T-helper 2 cell treated with Interferon-gamma antibody and Interleukin-4, amounts not matched to agents 5 μg/mL and 100 μg/mL, for 36 hours (primary cell): ENCODE data around the gene SH3GL1.
"Not testable (repeated sequence)": the region's sequence is repeated elsewhere in the genome, so short reads cannot be mapped to it uniquely, and the experiment has no call there.

ENCODE experiments used
- DNase-seq: peaks from one replicate; pipeline ENCODE4 v3.0.0; 2021; ENCODE audit warnings: low spot score
- H3K27ac Mint-ChIP-seq: one replicate; pipeline ENCODE4 v1.8.0; 2021; ENCODE audit warnings: mild to moderate bottlenecking, mixed read lengths
- H3K27me3 Mint-ChIP-seq: one replicate; pipeline ENCODE4 v1.8.0; 2021; ENCODE audit warnings: low read depth, mixed read lengths
- H3K36me3 Mint-ChIP-seq: one replicate; pipeline ENCODE4 v1.8.0; 2021; ENCODE audit warnings: low read depth, mixed read lengths
- H3K4me1 Mint-ChIP-seq: one replicate; pipeline ENCODE4 v1.8.0; 2021; ENCODE audit warnings: low read depth, mixed read lengths
- H3K4me3 Mint-ChIP-seq: one replicate; pipeline ENCODE4 v1.8.0; 2022; ENCODE audit warnings: mild to moderate bottlenecking, moderate library complexity, mixed read lengths
- H3K9me3 Mint-ChIP-seq: one replicate; pipeline ENCODE4 v1.8.0; 2021; ENCODE audit warnings: mixed read lengths

Gene SH3GL1

GRCh38 chr19:4361152-4362046 is 38.9 kb downstream of the SH3GL1 start:
- Mint-ChIP-seq H3K9me3 (no peaks in the 10 kb centered on the region), H3K27ac (no peak overlapping the region), H3K4me1 (no peaks in the 10 kb centered on the region)

GRCh38 chr19:4360641-4361151 is 39.7 kb downstream of the SH3GL1 start:
- Mint-ChIP-seq H3K9me3 (no peaks in the 10 kb centered on the region), H3K36me3 (peaks cover 20% of the 10 kb centered on the region), H3K4me1 (no peaks in the 10 kb centered on the region), H3K27me3 (no peaks in the 10 kb centered on the region), H3K4me3 (no peak overlapping the region), H3K27ac (peak overlapping the region; percentile 3)
- DNase-seq, result no peak

More at GRCh38 chr19:4361152-4362046, 38.9 kb downstream of the SH3GL1 start:
- Mint-ChIP-seq H3K4me3 (no peak overlapping the region), H3K36me3 (peaks cover 20% of the 10 kb centered on the region), H3K27me3 (no peaks in the 10 kb centered on the region)
- DNase-seq, result no peak

- Mint-ChIP-seq H3K9me3 (no peaks in the 10 kb centered on the region), H3K4me3 (no peak overlapping the region), H3K27ac (peak overlapping the region; percentile 3), H3K27me3 (no peaks in the 10 kb centered on the region), H3K36me3 (peaks cover 20% of the 10 kb centered on the region), H3K4me1 (no peaks in the 10 kb centered on the region)
- DNase-seq, result no peak
These were observed 40.2 kb downstream of the SH3GL1 start for GRCh38 chr19:4360081-4360569.

GRCh38 chr19:4359627-4360000 is 40.7 kb downstream of the SH3GL1 start:
- peaks cover 20% of the 10 kb centered on the region for H3K36me3 Mint-ChIP-seq
- DNase-seq, result no peak
- H3K27ac Mint-ChIP-seq, result no peak overlapping the region
- H3K4me3 Mint-ChIP-seq, result no peak overlapping the region
- no peaks in the 10 kb centered on the region for H3K4me1 Mint-ChIP-seq
- H3K27me3 Mint-ChIP-seq, result no peaks in the 10 kb centered on the region
- H3K9me3 Mint-ChIP-seq, result no peaks in the 10 kb centered on the region

GRCh38 chr19:4358709-4359626 is 41.4 kb downstream of the SH3GL1 start:
- Mint-ChIP-seq H3K27ac (no peak overlapping the region), H3K36me3 (peaks cover 20% of the 10 kb centered on the region), H3K27me3 (no peaks in the 10 kb centered on the region), H3K9me3 (no peaks in the 10 kb centered on the region), H3K4me3 (no peak overlapping the region), H3K4me1 (no peaks in the 10 kb centered on the region)
- DNase-seq, result no peak

- H3K27ac Mint-ChIP-seq, result no peak overlapping the region
- no peaks in the 10 kb centered on the region for H3K9me3 Mint-ChIP-seq
- no peak overlapping the region for H3K4me3 Mint-ChIP-seq
- H3K36me3 Mint-ChIP-seq, result peaks cover 16% of the 10 kb centered on the region
- no peak for DNase-seq
- no peaks in the 10 kb centered on the region for H3K4me1 Mint-ChIP-seq
- H3K27me3 Mint-ChIP-seq, result no peaks in the 10 kb centered on the region
These were observed 42.4 kb downstream of the SH3GL1 start for GRCh38 chr19:4357921-4358326.

- DNase-seq, result no peak
- Mint-ChIP-seq H3K4me1 (no peaks in the 10 kb centered on the region), H3K27ac (no peak overlapping the region), H3K27me3 (no peaks in the 10 kb centered on the region), H3K9me3 (no peaks in the 10 kb centered on the region), H3K4me3 (no peak overlapping the region), H3K36me3 (peaks cover 14% of the 10 kb centered on the region)
These were observed 43.1 kb downstream of the SH3GL1 start for GRCh38 chr19:4357095-4357797.

GRCh38 chr19:4354897-4355296 is 45.5 kb downstream of the SH3GL1 start:
- H3K27me3 Mint-ChIP-seq, result no peaks in the 10 kb centered on the region
- no peaks in the 10 kb centered on the region for H3K4me1 Mint-ChIP-seq
- no peak overlapping the region for H3K4me3 Mint-ChIP-seq
- H3K36me3 Mint-ChIP-seq, result peaks cover 7% of the 10 kb centered on the region
- H3K27ac Mint-ChIP-seq, result no peak overlapping the region
- H3K9me3 Mint-ChIP-seq, result no peaks in the 10 kb centered on the region
- no peak for DNase-seq

GRCh38 chr19:4354282-4354681 is 46.1 kb downstream of the SH3GL1 start:
- H3K4me1 Mint-ChIP-seq, result no peaks in the 10 kb centered on the region
- H3K4me3 Mint-ChIP-seq, result no peak overlapping the region
- H3K27me3 Mint-ChIP-seq, result no peaks in the 10 kb centered on the region
- no peaks in the 10 kb centered on the region for H3K9me3 Mint-ChIP-seq
- no peak overlapping the region for H3K27ac Mint-ChIP-seq
- DNase-seq, result no peak
- H3K36me3 Mint-ChIP-seq, result peaks cover 7% of the 10 kb centered on the region

GRCh38 chr19:4352701-4353121 is 47.6 kb downstream of the SH3GL1 start:
- H3K36me3 Mint-ChIP-seq, result peaks cover 7% of the 10 kb centered on the region
- no peaks in the 10 kb centered on the region for H3K9me3 Mint-ChIP-seq
- H3K4me3 Mint-ChIP-seq, result no peak overlapping the region
- DNase-seq, result no peak
- peak overlapping the region; percentile 75 for H3K27ac Mint-ChIP-seq
- H3K27me3 Mint-ChIP-seq, result no peaks in the 10 kb centered on the region
- H3K4me1 Mint-ChIP-seq, result no peaks in the 10 kb centered on the region

- Mint-ChIP-seq H3K9me3 (no peaks in the 10 kb centered on the region), H3K27ac (no peak overlapping the region)
These were observed 49.6 kb downstream of the SH3GL1 start for GRCh38 chr19:4350726-4351125.

GRCh38 chr19:4350111-4350510 is 50.2 kb downstream of the SH3GL1 start:
- no peaks in the 10 kb centered on the region for H3K4me1 Mint-ChIP-seq
- no peaks in the 10 kb centered on the region for H3K27me3 Mint-ChIP-seq
- DNase-seq, result no peak
- H3K9me3 Mint-ChIP-seq, result no peaks in the 10 kb centered on the region
- H3K27ac Mint-ChIP-seq, result no peak overlapping the region
- H3K4me3 Mint-ChIP-seq, result no peak overlapping the region
- H3K36me3 Mint-ChIP-seq, result peaks cover 15% of the 10 kb centered on the region

More at GRCh38 chr19:4350726-4351125, 49.6 kb downstream of the SH3GL1 start:
- peaks cover 12% of the 10 kb centered on the region for H3K36me3 Mint-ChIP-seq
- no peak overlapping the region for H3K4me3 Mint-ChIP-seq
- H3K4me1 Mint-ChIP-seq, result no peaks in the 10 kb centered on the region
- no peak for DNase-seq
- no peaks in the 10 kb centered on the region for H3K27me3 Mint-ChIP-seq

GRCh38 chr19:4349225-4349624 is 51.1 kb downstream of the SH3GL1 start:
- DNase-seq, H3K4me1 Mint-ChIP-seq: not testable (repeated sequence)
- H3K36me3 Mint-ChIP-seq, result peaks cover 15% of the 10 kb centered on the region

More at GRCh38 chr19:4349225-4349624, 51.1 kb downstream of the SH3GL1 start:
- not testable (repeated sequence) for H3K27me3 Mint-ChIP-seq, H3K9me3 Mint-ChIP-seq, H3K27ac Mint-ChIP-seq, H3K4me3 Mint-ChIP-seq
